Breast epithelium (tissue), 3 donors: ENCODE data around the gene PHLDA1.

Experiments
- POLR2A ChIP-seq: fragments of 450-650 bp; IDR thresholded peaks from one replicate; pipeline ENCODE4 v1.6.1; 2016; ENCODE audit warnings: antibody characterized with exemption, mild to moderate bottlenecking, moderate library complexity
- POLR2AphosphoS5 ChIP-seq, 3 donors: sonication (generic); formaldehyde crosslinking; IDR thresholded peaks; one replicate each; pipeline ENCODE4 v1.6.1; 2017; ENCODE audit warnings: antibody characterized with exemption in 3 of 3
- TF ChIP-seq, protein P1 (sequence below), 3 donors: fragments of 450-650 bp; IDR thresholded peaks; one replicate each; pipeline ENCODE4 v1.5.1; 2016 to 2017; ENCODE audit warnings: antibody characterized with exemption in 3 of 3, mild to moderate bottlenecking in 3 of 3, moderate library complexity in 3 of 3

GRCh38 chr12:76042147-76042546, 10.6 kb upstream of the PHLDA1 start:
- TF ChIP-seq, protein P1, sequence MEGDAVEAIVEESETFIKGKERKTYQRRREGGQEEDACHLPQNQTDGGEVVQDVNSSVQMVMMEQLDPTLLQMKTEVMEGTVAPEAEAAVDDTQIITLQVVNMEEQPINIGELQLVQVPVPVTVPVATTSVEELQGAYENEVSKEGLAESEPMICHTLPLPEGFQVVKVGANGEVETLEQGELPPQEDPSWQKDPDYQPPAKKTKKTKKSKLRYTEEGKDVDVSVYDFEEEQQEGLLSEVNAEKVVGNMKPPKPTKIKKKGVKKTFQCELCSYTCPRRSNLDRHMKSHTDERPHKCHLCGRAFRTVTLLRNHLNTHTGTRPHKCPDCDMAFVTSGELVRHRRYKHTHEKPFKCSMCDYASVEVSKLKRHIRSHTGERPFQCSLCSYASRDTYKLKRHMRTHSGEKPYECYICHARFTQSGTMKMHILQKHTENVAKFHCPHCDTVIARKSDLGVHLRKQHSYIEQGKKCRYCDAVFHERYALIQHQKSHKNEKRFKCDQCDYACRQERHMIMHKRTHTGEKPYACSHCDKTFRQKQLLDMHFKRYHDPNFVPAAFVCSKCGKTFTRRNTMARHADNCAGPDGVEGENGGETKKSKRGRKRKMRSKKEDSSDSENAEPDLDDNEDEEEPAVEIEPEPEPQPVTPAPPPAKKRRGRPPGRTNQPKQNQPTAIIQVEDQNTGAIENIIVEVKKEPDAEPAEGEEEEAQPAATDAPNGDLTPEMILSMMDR (IDR thresholded peaks at IDR 0.05), result no peak
- TF ChIP-seq POLR2A (no peak), POLR2AphosphoS5 (IDR thresholded peaks at IDR 0.05) (no peak)
